OCI-M1 (cell line): Measurements from ENCODE around the gene LNPK.
"Not testable (repeated sequence)": the region's sequence is repeated elsewhere in the genome, so short reads cannot be mapped to it uniquely, and the experiment has no call there.

Experiments used
- DNase-seq: peaks from one replicate; lab custom pipeline; 2025; lab: John Stamatoyannopoulos, UW

Gene LNPK

GRCh38 chr2:175973373-175973772 is 28.7 kb downstream of the LNPK start:
- no peak for DNase-seq

GRCh38 chr2:175966839-175967238 is 35.2 kb downstream of the LNPK start:
- DNase-seq: no peak

- no peak for DNase-seq
These were observed 36.3 kb downstream of the LNPK start for GRCh38 chr2:175965773-175966172.

- peak; percentile 3 for DNase-seq
These were observed 37.9 kb downstream of the LNPK start for GRCh38 chr2:175964195-175964594.

GRCh38 chr2:175963171-175963570 is 38.9 kb downstream of the LNPK start:
- not testable (repeated sequence) for DNase-seq

- no peak for DNase-seq
These were observed 44.2 kb downstream of the LNPK start for GRCh38 chr2:175957845-175958244.

GRCh38 chr2:175955136-175955535 is 46.9 kb downstream of the LNPK start:
- DNase-seq: no peak

- no peak for DNase-seq
These were observed 51.6 kb downstream of the LNPK start for GRCh38 chr2:175950512-175950911.

GRCh38 chr2:175948191-175948590 is 53.9 kb downstream of the LNPK start:
- DNase-seq: no peak

GRCh38 chr2:175947073-175947472 is 55.0 kb downstream of the LNPK start:
- no peak for DNase-seq

GRCh38 chr2:175941699-175942098 is 60.4 kb downstream of the LNPK start:
- no peak for DNase-seq

- DNase-seq: no peak
These were observed 64.9 kb downstream of the LNPK start for GRCh38 chr2:175937216-175937615.

- peak; percentile 69 for DNase-seq
These were observed 66.5 kb downstream of the LNPK start for GRCh38 chr2:175935289-175936181.

- DNase-seq: no peak
These were observed 69.4 kb downstream of the LNPK start for GRCh38 chr2:175932675-175933074.

GRCh38 chr2:175931805-175932204 is 70.3 kb downstream of the LNPK start:
- DNase-seq: no peak

GRCh38 chr2:175930504-175930903 is 71.6 kb downstream of the LNPK start:
- no peak for DNase-seq

GRCh38 chr2:175929850-175930249 is 72.2 kb downstream of the LNPK start:
- no peak for DNase-seq

GRCh38 chr2:175926272-175926671 is 75.8 kb downstream of the LNPK start:
- no peak for DNase-seq

GRCh38 chr2:175922160-175922559 is 79.9 kb downstream of the LNPK start:
- DNase-seq: no peak

GRCh38 chr2:175918935-175919334 is 83.1 kb downstream of the LNPK start:
- DNase-seq: peak; percentile 36

- no peak for DNase-seq
These were observed 87.2 kb downstream of the LNPK start for GRCh38 chr2:175914846-175915245.

- DNase-seq: not testable (repeated sequence)
These were observed 88.0 kb downstream of the LNPK start for GRCh38 chr2:175913849-175914743.

- not testable (repeated sequence) for DNase-seq
These were observed 88.8 kb downstream of the LNPK start for GRCh38 chr2:175913267-175913666.
